ENCODE results near the gene COMMD6. TPM values are rescaled to one million over a fixed set of nuclear protein-coding genes. Genes with fewer than 3 reads are reported as not detected.

Gene COMMD6
- total RNA-seq (2014; rRNA removed; shearing (Covaris generic); ENCODE audit: low replicate concordance): 73.9 and 384 TPM in 2 replicates

DNA sequence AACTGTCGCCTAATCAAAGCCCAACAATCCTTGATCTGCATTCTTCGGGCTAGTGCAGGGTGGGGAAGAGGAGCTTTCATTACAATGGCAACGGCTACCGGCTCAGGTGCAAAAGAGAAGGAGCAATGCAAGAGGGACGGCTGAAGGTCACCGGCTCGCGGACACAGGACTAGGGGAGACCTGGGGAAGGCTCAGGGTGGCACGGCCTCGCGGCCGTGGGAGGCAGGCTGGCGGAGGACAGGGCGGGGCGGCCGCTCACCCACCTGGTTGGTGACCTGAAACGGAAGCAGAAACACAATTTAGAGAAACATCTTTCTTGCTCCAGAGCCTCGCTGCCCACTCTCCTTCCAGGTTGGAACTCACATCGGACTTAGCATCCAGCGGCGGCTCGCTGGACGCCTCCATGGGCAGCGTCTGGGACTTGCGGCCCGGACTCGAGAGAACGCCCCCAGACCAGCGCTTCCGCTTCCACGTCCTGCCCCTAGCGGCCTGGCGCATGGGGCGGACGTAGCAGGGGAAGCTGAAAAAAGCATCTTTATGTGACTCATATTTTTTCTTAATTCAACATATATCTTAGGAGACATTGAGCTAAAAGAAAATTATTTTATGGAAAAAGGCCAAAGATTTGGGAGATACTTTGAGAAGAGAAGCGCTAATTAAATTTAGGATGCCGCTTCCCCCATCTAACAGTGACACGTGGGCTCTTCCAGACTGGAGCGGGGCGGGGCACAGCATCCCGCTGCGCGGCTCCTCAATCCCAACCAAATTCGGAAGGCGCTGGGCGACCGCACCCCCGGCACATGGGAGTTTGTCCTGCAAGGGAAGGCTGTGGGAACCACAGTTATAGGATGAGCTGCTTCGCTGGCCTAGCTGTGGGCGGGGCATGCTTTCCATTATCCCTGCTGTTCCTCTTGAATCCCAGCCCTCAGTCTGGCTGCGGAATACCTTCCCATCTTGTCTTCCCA lies at the start of gene COMMD6:
Gene COMMD6, minus strand, starts transcription at position 441 of the 965 bp plus-strand sequence. Its CDS starts 36 bp downstream, at position 405.
- Histone ChIP-seq H3K9me2 (replicated peaks; ENCODE audit: insufficient read depth, low read length) (no peaks in the 10 kb centered on the region), H3K79me2 (ENCODE audit: low read length) (peaks cover 37% of the 10 kb centered on the region), H2AFZ (ENCODE audit: low read length) (peak within 1 kb of the TSS; percentile 86), H3K4me1 (ENCODE audit: low read length) (peaks cover 17% of the 10 kb centered on the region), H3K4me3 (ENCODE audit: low read length) (peak within 1 kb of the TSS; percentile 86), H3K9me3 (ENCODE audit: low read length) (no peaks in the 10 kb centered on the region), H3K27me3 (ENCODE audit: low read length) (no peaks in the 10 kb centered on the region), H3K27ac (ENCODE audit: low read length) (no peak within 1 kb of the TSS), H3K4me2 (ENCODE audit: low read depth, low read length, poor library complexity, severe bottlenecking) (peak within 1 kb of the TSS; percentile 99), H3K36me3 (ENCODE audit: insufficient read depth, low read length) (peaks cover 15% of the 10 kb centered on the region; the same call in 1 of the 2 replicates), H3K9ac (ENCODE audit: low read length) (peak within 1 kb of the TSS; percentile 78), H4K20me1 (ENCODE audit: insufficient read depth, low read depth, low read length) (no peaks in the 10 kb centered on the region)
- DNase-seq: peak; percentile 91

DNA sequence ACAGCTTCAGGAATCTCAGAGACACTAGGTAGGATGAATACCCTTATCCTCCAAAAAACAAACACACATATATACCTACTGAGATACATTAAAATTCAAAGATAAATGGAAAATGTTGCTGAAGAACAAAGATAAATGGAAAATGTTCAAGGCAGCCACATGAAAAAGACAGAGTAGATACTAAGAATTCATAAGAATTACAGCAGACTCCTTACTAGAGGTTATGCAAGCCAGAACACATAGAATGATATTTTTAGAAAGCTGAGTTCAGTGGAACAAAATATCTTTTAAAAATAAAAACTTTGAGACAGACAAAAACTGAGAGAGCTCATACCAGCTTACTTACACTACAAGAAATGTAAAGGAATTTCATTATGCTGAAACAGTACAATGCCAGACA lies 47.5 kb upstream of the COMMD6 start:
- peaks cover 68% of the 10 kb centered on the region for H3K79me2 ChIP-seq (ENCODE audit: low read length)
- no peaks in the 10 kb centered on the region for H3K9me2 ChIP-seq (replicated peaks; ENCODE audit: insufficient read depth, low read length)
- H3K27me3 ChIP-seq (ENCODE audit: low read length): no peaks in the 10 kb centered on the region
- no peak overlapping the region for H3K4me3 ChIP-seq (ENCODE audit: low read length)
- no peak for DNase-seq
- H3K36me3 ChIP-seq (ENCODE audit: insufficient read depth, low read length): peaks cover 74% of the 10 kb centered on the region
- H3K4me1 ChIP-seq (ENCODE audit: low read length): peaks cover 3% of the 10 kb centered on the region; the same call in 1 of the 2 replicates
- peaks cover 3% of the 10 kb centered on the region; the same call in 1 of the 2 replicates for H3K9me3 ChIP-seq (ENCODE audit: low read length)
- H3K9ac ChIP-seq (ENCODE audit: low read length): no peak overlapping the region
- no peak overlapping the region for H3K4me2 ChIP-seq (ENCODE audit: low read depth, low read length, poor library complexity, severe bottlenecking)
- H4K20me1 ChIP-seq (ENCODE audit: insufficient read depth, low read depth, low read length): no peaks in the 10 kb centered on the region
- no peak overlapping the region for H2AFZ ChIP-seq (ENCODE audit: low read length)
- no peak overlapping the region for H3K27ac ChIP-seq (ENCODE audit: low read length)

- Histone ChIP-seq H3K27me3 (ENCODE audit: low read length) (no peaks in the 10 kb centered on the region), H3K9ac (ENCODE audit: low read length) (no peak overlapping the region), H4K20me1 (ENCODE audit: insufficient read depth, low read depth, low read length) (no peaks in the 10 kb centered on the region), H3K79me2 (ENCODE audit: low read length) (peaks cover 66% of the 10 kb centered on the region), H2AFZ (ENCODE audit: low read length) (no peak overlapping the region), H3K9me2 (replicated peaks; ENCODE audit: insufficient read depth, low read length) (no peaks in the 10 kb centered on the region), H3K4me3 (ENCODE audit: low read length) (no peak overlapping the region), H3K4me1 (ENCODE audit: low read length) (no peaks in the 10 kb centered on the region), H3K4me2 (ENCODE audit: low read depth, low read length, poor library complexity, severe bottlenecking) (no peak overlapping the region), H3K36me3 (ENCODE audit: insufficient read depth, low read length) (peaks cover 72% of the 10 kb centered on the region), H3K9me3 (ENCODE audit: low read length) (peaks cover 3% of the 10 kb centered on the region; the same call in 1 of the 2 replicates), H3K27ac (ENCODE audit: low read length) (no peak overlapping the region)
- no peak for DNase-seq
These were observed 45.5 kb upstream of the COMMD6 start for GRCh38 chr13:75583091-75583490.

- Histone ChIP-seq H3K9me3 (ENCODE audit: low read length) (peaks cover 3% of the 10 kb centered on the region; the same call in 1 of the 2 replicates), H3K4me3 (ENCODE audit: low read length) (no peak overlapping the region), H3K36me3 (ENCODE audit: insufficient read depth, low read length) (peaks cover 74% of the 10 kb centered on the region), H3K4me2 (ENCODE audit: low read depth, low read length, poor library complexity, severe bottlenecking) (no peak overlapping the region), H3K27me3 (ENCODE audit: low read length) (no peaks in the 10 kb centered on the region), H3K9me2 (replicated peaks; ENCODE audit: insufficient read depth, low read length) (no peaks in the 10 kb centered on the region), H3K9ac (ENCODE audit: low read length) (no peak overlapping the region), H4K20me1 (ENCODE audit: insufficient read depth, low read depth, low read length) (no peaks in the 10 kb centered on the region), H3K4me1 (ENCODE audit: low read length) (no peaks in the 10 kb centered on the region), H3K27ac (ENCODE audit: low read length) (no peak overlapping the region), H3K79me2 (ENCODE audit: low read length) (peaks cover 68% of the 10 kb centered on the region), H2AFZ (ENCODE audit: low read length) (no peak overlapping the region)
- DNase-seq: no peak
These were observed 44.4 kb upstream of the COMMD6 start for GRCh38 chr13:75581874-75582640.

DNA sequence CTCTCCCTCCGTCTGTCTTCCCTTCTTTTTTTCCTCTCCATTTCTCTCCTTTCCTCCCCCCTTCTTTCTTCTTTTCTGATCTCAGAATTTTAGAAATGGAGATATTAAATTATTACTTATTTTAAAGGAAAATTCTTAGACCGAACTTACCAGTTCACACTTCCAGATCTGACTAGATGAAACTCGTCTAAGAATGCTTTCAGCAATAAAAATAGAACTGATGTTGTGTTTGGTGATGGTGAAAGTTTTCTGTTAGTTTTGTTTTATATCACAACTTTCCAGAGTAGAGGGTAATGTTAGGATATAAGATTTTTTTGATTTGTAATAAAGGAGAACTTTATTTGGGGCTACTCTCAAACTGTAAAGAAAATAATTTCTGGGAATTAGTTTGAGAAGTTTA lies 41.9 kb upstream of the COMMD6 start:
- Histone ChIP-seq H3K9ac (ENCODE audit: low read length) (no peak overlapping the region), H3K79me2 (ENCODE audit: low read length) (peaks cover 85% of the 10 kb centered on the region), H3K4me1 (ENCODE audit: low read length) (no peaks in the 10 kb centered on the region), H3K9me2 (replicated peaks; ENCODE audit: insufficient read depth, low read length) (no peaks in the 10 kb centered on the region), H3K9me3 (ENCODE audit: low read length) (peaks cover 3% of the 10 kb centered on the region; the same call in 1 of the 2 replicates), H2AFZ (ENCODE audit: low read length) (no peak overlapping the region), H4K20me1 (ENCODE audit: insufficient read depth, low read depth, low read length) (no peaks in the 10 kb centered on the region), H3K27me3 (ENCODE audit: low read length) (no peaks in the 10 kb centered on the region), H3K4me2 (ENCODE audit: low read depth, low read length, poor library complexity, severe bottlenecking) (no peak overlapping the region), H3K27ac (ENCODE audit: low read length) (no peak overlapping the region), H3K36me3 (ENCODE audit: insufficient read depth, low read length) (peaks cover 81% of the 10 kb centered on the region), H3K4me3 (ENCODE audit: low read length) (no peak overlapping the region)
- DNase-seq: no peak

- Histone ChIP-seq H3K4me1 (ENCODE audit: low read length) (no peaks in the 10 kb centered on the region), H3K27ac (ENCODE audit: low read length) (no peak overlapping the region), H3K4me2 (ENCODE audit: low read depth, low read length, poor library complexity, severe bottlenecking) (no peak overlapping the region), H3K9ac (ENCODE audit: low read length) (no peak overlapping the region), H3K79me2 (ENCODE audit: low read length) (peaks cover 62% of the 10 kb centered on the region), H3K36me3 (ENCODE audit: insufficient read depth, low read length) (peaks cover 79% of the 10 kb centered on the region), H3K9me2 (replicated peaks; ENCODE audit: insufficient read depth, low read length) (no peaks in the 10 kb centered on the region), H2AFZ (ENCODE audit: low read length) (no peak overlapping the region), H3K4me3 (ENCODE audit: low read length) (no peak overlapping the region), H3K9me3 (ENCODE audit: low read length) (no peaks in the 10 kb centered on the region), H3K27me3 (ENCODE audit: low read length) (no peaks in the 10 kb centered on the region), H4K20me1 (ENCODE audit: insufficient read depth, low read depth, low read length) (no peaks in the 10 kb centered on the region)
- no peak for DNase-seq
These were observed 31.9 kb upstream of the COMMD6 start for GRCh38 chr13:75569576-75569975.

- Histone ChIP-seq H3K27me3 (ENCODE audit: low read length) (no peaks in the 10 kb centered on the region), H3K79me2 (ENCODE audit: low read length) (peaks cover 61% of the 10 kb centered on the region), H3K36me3 (ENCODE audit: insufficient read depth, low read length) (peaks cover 67% of the 10 kb centered on the region), H3K4me1 (ENCODE audit: low read length) (no peaks in the 10 kb centered on the region), H3K4me3 (ENCODE audit: low read length) (no peak overlapping the region), H3K4me2 (ENCODE audit: low read depth, low read length, poor library complexity, severe bottlenecking) (no peak overlapping the region), H4K20me1 (ENCODE audit: insufficient read depth, low read depth, low read length) (no peaks in the 10 kb centered on the region), H3K9me2 (replicated peaks; ENCODE audit: insufficient read depth, low read length) (no peaks in the 10 kb centered on the region), H2AFZ (ENCODE audit: low read length) (no peak overlapping the region), H3K9me3 (ENCODE audit: low read length) (no peaks in the 10 kb centered on the region), H3K9ac (ENCODE audit: low read length) (no peak overlapping the region), H3K27ac (ENCODE audit: low read length) (no peak overlapping the region)
- no peak for DNase-seq
These were observed 29.0 kb upstream of the COMMD6 start for GRCh38 chr13:75566658-75567057.
